Body of pancreas (tissue), 4 donors: ENCODE results near the gene CCDC71L.

ENCODE experiments used
- POLR2A ChIP-seq, 3 donors: fragments of 450-650 bp; IDR thresholded peaks; one replicate each; pipeline ENCODE4 v1.6.1; 2016; ENCODE audit warnings: antibody characterized with exemption in 3 of 3, mild to moderate bottlenecking in 2 of 3
- TF ChIP-seq, protein P1 (sequence below), 7 experiments: fragments of 450-650 bp in 4 of 7; fragments of 200-600 bp in 3 of 7; sonication (generic) in 3 of 7; IDR thresholded peaks; one replicate each; pipeline ENCODE4 v1.5.1; 2016 to 2019; ENCODE audit warnings: antibody characterized with exemption in 7 of 7

- no peak for TF ChIP-seq POLR2A (IDR thresholded peaks at IDR 0.05)
- TF ChIP-seq, protein P1, sequence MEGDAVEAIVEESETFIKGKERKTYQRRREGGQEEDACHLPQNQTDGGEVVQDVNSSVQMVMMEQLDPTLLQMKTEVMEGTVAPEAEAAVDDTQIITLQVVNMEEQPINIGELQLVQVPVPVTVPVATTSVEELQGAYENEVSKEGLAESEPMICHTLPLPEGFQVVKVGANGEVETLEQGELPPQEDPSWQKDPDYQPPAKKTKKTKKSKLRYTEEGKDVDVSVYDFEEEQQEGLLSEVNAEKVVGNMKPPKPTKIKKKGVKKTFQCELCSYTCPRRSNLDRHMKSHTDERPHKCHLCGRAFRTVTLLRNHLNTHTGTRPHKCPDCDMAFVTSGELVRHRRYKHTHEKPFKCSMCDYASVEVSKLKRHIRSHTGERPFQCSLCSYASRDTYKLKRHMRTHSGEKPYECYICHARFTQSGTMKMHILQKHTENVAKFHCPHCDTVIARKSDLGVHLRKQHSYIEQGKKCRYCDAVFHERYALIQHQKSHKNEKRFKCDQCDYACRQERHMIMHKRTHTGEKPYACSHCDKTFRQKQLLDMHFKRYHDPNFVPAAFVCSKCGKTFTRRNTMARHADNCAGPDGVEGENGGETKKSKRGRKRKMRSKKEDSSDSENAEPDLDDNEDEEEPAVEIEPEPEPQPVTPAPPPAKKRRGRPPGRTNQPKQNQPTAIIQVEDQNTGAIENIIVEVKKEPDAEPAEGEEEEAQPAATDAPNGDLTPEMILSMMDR (IDR thresholded peaks at IDR 0.05) = no peak
Observed at GRCh38 chr7:106679153-106679931, 18.4 kb upstream of the CCDC71L start.
